Stimulated activated CD8-positive, alpha-beta memory T cell treated with anti-CD3 and anti-CD28 coated beads, Interleukin-7, amount 100 ng/mL, for 4 hours (primary cell): ENCODE results near the gene EXT2.

Experiments used
- DNase-seq, 2 donors: peaks; one replicate each; pipeline ENCODE4 v3.0.0-alpha.2; 2020; ENCODE audit warnings: low read depth in 2 of 2

The EXT2 gene

DNA sequence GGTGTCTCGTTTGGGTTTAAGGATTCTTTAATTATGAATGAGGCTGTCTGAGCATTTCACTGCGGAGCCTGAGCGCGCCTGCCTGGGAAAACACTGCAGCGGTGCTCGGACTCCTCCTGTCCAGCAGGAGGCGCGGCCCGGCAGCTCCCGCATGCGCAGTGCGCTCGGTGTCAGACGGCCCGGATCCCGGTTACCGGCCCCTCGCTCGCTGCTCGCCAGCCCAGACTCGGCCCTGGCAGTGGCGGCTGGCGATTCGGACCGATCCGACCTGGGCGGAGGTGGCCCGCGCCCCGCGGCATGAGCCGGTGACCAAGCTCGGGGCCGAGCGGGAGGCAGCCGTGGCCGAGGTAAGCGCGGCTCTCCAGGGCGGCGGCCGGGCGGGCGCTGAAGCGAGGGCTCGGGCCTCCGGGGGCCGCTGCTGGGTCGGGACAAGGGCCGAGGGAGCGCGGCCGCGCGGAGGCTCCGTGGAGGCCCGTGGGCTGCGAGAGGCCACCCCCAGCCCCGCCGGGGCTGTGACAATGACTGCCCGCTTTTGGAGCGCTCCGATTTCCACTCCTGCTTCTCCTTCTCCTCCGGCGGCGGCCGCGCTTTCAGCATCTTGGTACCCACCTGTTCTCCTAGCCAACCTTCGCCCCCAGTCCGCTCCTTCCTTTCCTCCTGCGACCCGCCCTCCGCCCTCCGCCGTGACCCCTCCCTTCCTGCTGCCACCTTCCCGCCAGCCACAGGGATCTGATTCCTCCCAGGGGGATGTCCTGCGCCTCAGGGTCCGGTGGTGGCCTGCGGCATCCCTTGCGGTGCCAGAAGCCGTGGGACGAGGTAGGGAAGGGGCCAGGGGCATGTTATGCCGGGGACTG, at the start of gene EXT2:
TSS of gene EXT2 (plus strand) at position 173 of the 854 bp plus-strand sequence. CDS start 12,035 bp downstream, outside the sequence.
- DNase-seq = peak; percentile 75 to 78

- DNase-seq = no peak
Observed at GRCh38 chr11:44046182-44046581, 49.3 kb upstream of the EXT2 start.

GRCh38 chr11:44047298-44047697, 48.2 kb upstream of the EXT2 start:
- DNase-seq = no peak

- DNase-seq = no peak
Observed at GRCh38 chr11:44047931-44048431, 47.5 kb upstream of the EXT2 start, which contains the start of gene ACCSL. Gene ACCSL (plus strand): TSS chr11:44047981. CDS start chr11:44048037, 56 bp downstream.

DNA sequence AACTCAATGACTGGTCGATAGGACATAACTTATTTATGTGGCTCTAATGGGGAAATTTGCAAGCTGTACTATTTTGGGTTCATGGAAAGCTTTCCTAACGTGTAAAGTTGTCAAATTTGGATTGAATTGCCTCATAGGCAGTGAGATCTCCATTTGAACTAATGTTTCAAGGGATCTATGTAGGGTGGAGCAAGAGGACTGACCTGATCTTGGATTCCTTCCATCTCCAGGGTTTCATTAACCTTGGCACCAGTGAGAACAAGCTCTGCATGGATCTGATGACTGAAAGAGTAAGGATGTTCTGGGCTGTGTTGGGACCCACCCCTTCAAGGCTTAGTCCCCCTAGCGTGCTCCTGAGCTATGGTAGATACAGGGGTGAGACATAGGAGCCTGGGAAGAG, 45.6 kb upstream of the EXT2 start:
- no peak for DNase-seq

- DNase-seq = no peak
Observed at GRCh38 chr11:44051171-44051570, 44.3 kb upstream of the EXT2 start.

DNA sequence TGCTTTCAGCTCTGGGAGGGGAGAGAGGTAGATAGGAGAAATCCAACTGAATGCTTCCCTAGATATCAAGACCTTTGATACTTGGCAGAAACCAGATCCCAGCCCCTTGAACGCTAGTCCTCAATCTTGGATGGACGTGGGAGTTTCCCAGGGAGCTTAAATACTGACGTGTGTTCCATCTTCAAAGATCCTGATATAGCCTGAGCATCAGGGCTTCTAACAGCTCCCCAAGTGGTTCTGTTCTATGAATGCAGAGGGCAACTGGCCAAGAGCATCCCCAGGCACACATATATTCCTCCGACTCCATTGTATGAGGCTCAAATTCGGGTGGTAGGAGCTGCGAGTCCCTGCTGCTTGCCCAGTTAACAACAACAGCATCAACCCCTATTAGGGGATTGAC, 38.1 kb upstream of the EXT2 start:
- DNase-seq = no peak

DNA sequence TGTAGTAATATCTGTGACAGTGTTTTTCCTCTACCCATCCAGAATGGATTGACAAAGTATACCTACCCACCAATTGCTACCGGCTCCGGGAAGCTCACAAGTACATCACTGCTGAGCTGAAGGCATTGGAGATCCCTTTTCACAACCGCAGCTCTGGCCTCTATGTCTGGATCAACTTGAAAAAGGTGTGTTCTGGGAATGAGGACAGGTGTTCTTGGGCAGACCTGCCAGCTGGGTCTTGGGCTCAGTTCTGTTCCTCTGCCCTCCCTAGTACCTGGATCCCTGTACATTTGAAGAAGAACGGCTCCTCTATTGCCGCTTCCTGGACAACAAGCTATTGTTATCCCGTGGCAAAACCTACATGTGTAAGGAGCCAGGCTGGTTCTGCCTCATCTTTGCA, 37.2 kb upstream of the EXT2 start:
- no peak for DNase-seq

GRCh38 chr11:44065161-44065661, 30.3 kb upstream of the EXT2 start:
- no peak for DNase-seq

DNA sequence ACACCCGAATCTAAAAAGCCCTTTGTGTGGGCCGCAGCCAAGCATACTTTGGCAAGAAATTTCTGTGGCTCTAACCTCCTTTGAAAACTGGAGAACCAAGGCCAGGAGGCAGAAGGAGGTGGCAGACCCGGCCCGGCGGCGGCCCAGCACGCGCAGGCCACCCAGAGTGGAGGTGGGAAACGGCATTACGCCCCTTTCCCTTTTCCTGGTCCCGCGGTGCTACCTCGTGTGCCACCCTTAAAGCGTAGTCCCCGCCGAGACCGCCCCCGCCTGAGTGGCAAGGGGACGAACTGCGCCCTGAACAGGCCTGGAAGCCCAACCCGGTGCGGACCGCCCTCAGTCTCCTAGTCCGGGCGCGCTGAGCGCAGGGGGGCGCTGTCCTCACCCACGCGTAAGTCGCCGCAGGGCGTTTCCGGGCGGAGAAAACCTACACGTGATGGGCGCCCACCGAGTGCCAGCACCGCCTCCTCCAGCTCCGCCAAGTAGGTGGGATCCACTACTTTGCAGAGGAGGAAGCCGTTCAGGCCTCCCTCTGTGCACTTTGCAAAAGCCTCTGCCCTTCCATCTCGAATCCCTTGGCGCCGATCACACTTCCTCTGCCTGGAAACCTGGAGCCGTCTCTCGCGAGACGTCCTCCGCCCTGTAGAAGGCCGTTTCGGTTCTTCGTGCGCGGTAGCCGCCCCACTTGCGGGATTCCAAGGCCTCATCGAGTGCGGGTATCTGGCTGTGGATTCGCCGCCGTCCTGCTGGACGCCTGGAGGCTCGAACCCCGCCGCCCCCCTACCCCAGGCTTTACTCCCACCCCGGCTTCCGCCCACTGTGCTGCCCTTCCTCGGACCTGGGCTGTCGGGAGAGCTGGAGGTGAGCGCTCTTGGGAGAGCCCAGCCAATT, 29.4 kb upstream of the EXT2 start, which contains the start of gene ACCS:
TSS of gene ACCS (plus strand) at position 430 of the 891 bp plus-strand sequence. CDS start 1,358 bp downstream, outside the sequence.
- peak; percentile 78 to 83 for DNase-seq

GRCh38 chr11:44066732-44067141, 28.7 kb upstream of the EXT2 start:
- DNase-seq = no peak

GRCh38 chr11:44067266-44067665, 28.2 kb upstream of the EXT2 start:
- no peak for DNase-seq

- no peak for DNase-seq
Observed at GRCh38 chr11:44068180-44068579, 27.3 kb upstream of the EXT2 start.

DNA sequence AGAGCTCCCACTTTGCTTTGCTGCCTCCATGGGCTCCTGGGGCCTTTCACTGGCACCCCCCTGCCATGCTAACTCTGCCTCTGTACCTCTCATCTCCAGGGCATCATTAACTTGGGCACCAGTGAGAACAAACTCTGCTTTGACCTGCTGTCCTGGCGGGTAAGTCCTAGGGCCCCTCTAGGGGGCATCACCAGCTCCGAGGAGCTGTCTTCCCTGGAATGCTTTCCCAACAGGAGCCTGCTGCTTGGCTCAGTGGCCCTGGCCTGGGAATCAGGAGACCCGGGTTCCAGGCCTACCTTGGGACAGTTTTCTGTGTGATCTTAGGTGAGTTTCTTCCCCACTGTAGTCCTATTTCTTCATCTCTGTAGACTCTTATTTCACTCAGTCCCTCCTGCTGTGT, 24.3 kb upstream of the EXT2 start:
- no peak for DNase-seq

- no peak for DNase-seq
Observed at GRCh38 chr11:44072757-44073658, 22.5 kb upstream of the EXT2 start.

DNA sequence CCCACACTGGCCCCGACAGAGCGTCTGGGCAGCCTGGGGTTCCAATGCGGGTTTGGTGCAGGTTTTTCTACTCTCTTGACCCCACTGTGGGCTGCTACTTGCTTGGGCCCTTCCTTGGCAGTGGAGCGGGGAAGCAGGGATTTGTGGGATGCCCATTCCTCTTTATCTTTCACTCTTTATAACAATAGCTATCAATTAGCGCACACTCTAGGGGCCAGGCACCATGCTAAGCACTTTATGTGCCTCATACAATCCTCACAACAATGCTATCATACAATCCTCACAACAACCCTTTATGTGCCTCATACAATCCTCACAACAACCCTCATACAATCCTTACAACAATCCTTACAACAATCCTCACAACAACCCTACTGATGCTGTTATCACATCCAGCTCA, 16.7 kb upstream of the EXT2 start:
- no peak for DNase-seq

DNA sequence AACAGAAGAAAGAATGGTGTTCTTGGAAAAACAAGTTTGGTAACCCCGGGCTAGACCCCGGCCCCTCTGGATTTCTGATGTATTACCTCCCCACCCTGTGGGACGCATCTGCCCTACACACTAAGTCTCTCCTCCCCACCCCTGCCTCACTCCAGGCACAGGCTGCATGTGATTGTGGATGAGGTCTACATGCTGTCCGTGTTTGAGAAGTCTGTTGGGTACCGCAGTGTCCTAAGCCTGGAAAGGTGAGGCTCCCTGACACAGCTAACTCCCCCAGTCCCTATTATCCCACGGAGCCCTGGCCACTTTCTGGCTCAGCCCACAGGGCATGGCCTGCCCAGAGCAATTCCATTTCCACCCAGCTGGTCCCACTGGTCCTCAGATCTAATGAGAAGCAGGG, 16.1 kb upstream of the EXT2 start:
- no peak for DNase-seq

DNA sequence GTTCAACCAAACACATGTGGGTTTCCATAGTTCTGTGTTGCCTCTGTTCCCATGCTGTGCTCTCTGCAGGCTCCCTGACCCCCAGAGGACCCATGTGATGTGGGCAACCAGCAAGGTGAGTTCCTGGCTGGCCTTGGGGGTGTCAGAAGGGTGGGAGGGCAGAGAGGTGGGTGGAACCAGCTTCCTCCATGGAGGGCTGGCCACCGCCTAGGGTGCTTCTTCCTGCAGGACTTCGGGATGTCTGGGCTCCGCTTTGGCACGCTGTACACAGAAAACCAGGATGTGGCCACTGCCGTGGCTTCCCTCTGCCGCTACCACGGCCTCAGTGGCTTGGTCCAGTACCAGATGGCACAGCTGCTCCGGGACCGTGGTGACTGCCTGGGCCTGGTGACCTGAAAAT, 14.5 kb upstream of the EXT2 start:
- DNase-seq = no peak

DNA sequence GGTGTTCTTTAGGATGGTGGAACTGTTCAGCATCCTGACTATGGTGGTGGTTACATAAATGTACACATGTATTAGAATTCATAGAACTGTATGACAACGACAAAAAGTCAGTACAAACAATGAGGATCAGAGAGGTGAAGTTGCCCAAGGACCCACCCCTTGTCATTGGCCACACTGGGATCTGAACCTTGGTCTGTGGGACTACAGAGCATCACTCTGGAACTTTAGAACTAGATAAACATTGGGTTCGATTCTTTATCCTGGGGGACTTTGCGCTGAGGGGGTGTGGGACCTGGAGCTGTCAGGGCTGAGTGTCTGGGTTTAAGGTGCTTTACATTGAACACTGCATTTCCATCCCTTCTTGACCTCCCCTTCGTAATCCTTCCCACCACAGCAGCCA, 12.8 kb upstream of the EXT2 start:
- DNase-seq = no peak

- no peak for DNase-seq
Observed at GRCh38 chr11:44083433-44083832, 12.0 kb upstream of the EXT2 start.

GRCh38 chr11:44083906-44084305, 11.6 kb upstream of the EXT2 start:
- no peak for DNase-seq
